ENCODE measurements around the gene NCOR1. TPM values are rescaled to one million over a fixed set of nuclear protein-coding genes. Genes with fewer than 3 reads are reported as not detected.
"Not testable (repeated sequence)": the region's sequence is repeated elsewhere in the genome, so short reads cannot be mapped to it uniquely, and the experiment has no call there.

NCOR1 gene
- total RNA-seq: 62.5 TPM
- long read RNA-seq, transcript NCOR1-206 (15 exons, 1,883 nt): major isoform, 17 of 102 reads
- long read RNA-seq, partial matches to known transcripts: 46 of 102 reads
- long read RNA-seq, other reads (novel, unspliced or antisense): 29 of 102 reads

- intact Hi-C loops (cut with micrococcal nuclease): no loop called here
- peak; percentile 97 for ATAC-seq
- peak; percentile 97 for DNase-seq
Observed at GRCh38 chr17:16215273-16215964, at the start of gene NCOR1. NCOR1 (minus strand) TSS chr17:16215534; CDS start chr17:16194569, 20,965 bp downstream.

GRCh38 chr17:16262201-16262600 is 46.9 kb upstream of the NCOR1 start:
- intact Hi-C loops (cut with micrococcal nuclease): no loop called here
- ATAC-seq (no peak), DNase-seq (no peak)

GRCh38 chr17:16261049-16261448 is 45.7 kb upstream of the NCOR1 start:
- no peak for ATAC-seq
- no peak for DNase-seq
- intact Hi-C loops (cut with micrococcal nuclease): no loop called here

- no peak for ATAC-seq
- intact Hi-C loops (cut with micrococcal nuclease): no loop called here
- no peak for DNase-seq
Observed at GRCh38 chr17:16259926-16260325, 44.6 kb upstream of the NCOR1 start.

GRCh38 chr17:16258901-16259300 is 43.6 kb upstream of the NCOR1 start:
- DNase-seq (no peak), ATAC-seq (no peak)
- intact Hi-C loops (cut with micrococcal nuclease): no loop called here

GRCh38 chr17:16255481-16255921 is 40.2 kb upstream of the NCOR1 start:
- intact Hi-C loops (cut with micrococcal nuclease): no loop called here
- DNase-seq (peak; percentile 69), ATAC-seq (peak; percentile 94)

- ATAC-seq (no peak), DNase-seq (no peak)
- intact Hi-C loops (cut with micrococcal nuclease): no loop called here
Observed at GRCh38 chr17:16254773-16255400, 39.6 kb upstream of the NCOR1 start.

GRCh38 chr17:16251556-16251955 is 36.2 kb upstream of the NCOR1 start:
- intact Hi-C loops (cut with micrococcal nuclease): no loop called here
- no peak for ATAC-seq
- no peak for DNase-seq

- intact Hi-C loops (cut with micrococcal nuclease): no loop called here
- ATAC-seq: no peak
- DNase-seq: no peak
Observed at GRCh38 chr17:16251043-16251442, 35.7 kb upstream of the NCOR1 start.

GRCh38 chr17:16250635-16251034 is 35.3 kb upstream of the NCOR1 start:
- no peak for ATAC-seq
- intact Hi-C loops (cut with micrococcal nuclease): no loop called here
- no peak for DNase-seq

- DNase-seq (no peak), ATAC-seq (no peak)
- intact Hi-C loops (cut with micrococcal nuclease): no loop called here
Observed at GRCh38 chr17:16247586-16247984, 32.3 kb upstream of the NCOR1 start.

- no peak for DNase-seq
- ATAC-seq: no peak
- intact Hi-C loops (cut with micrococcal nuclease): no loop called here
Observed at GRCh38 chr17:16243801-16244567, 28.6 kb upstream of the NCOR1 start.

- DNase-seq (no peak), ATAC-seq (no peak)
- intact Hi-C loops (cut with micrococcal nuclease): no loop called here
Observed at GRCh38 chr17:16243385-16243784, 28.1 kb upstream of the NCOR1 start.

GRCh38 chr17:16241906-16242399 is 26.6 kb upstream of the NCOR1 start:
- intact Hi-C loops (cut with micrococcal nuclease): no loop called here

GRCh38 chr17:16239931-16240330 is 24.6 kb upstream of the NCOR1 start:
- DNase-seq (no peak), ATAC-seq (no peak)
- intact Hi-C loops (cut with micrococcal nuclease): no loop called here

More at GRCh38 chr17:16241906-16242399, 26.6 kb upstream of the NCOR1 start:
- DNase-seq (no peak), ATAC-seq (no peak)

- DNase-seq (no peak), ATAC-seq (no peak)
- intact Hi-C loops (cut with micrococcal nuclease): no loop called here
Observed at GRCh38 chr17:16232391-16232790, 17.1 kb upstream of the NCOR1 start.

- ATAC-seq; DNase-seq; intact Hi-C loops (cut with micrococcal nuclease): not testable (repeated sequence)
Observed at GRCh38 chr17:16229912-16230561, 14.7 kb upstream of the NCOR1 start.

- intact Hi-C loops (cut with micrococcal nuclease): no loop called here
- ATAC-seq (no peak), DNase-seq (no peak)
Observed at GRCh38 chr17:16222406-16222805, 7.1 kb upstream of the NCOR1 start.

- intact Hi-C loops (cut with micrococcal nuclease): no loop called here
- ATAC-seq (peak; percentile 73), DNase-seq (peak; percentile 87)
Observed at GRCh38 chr17:16217002-16217635, 1.8 kb upstream of the NCOR1 start, which contains the start of gene PIGL. PIGL (plus strand) TSS chr17:16217210; CDS start chr17:16217227, 17 bp downstream.

All from left ventricle myocardium superior (tissue), 1 donor.